HepG2 (cell line): ENCODE results near the gene P3H4. TPM values are rescaled to one million over a fixed set of nuclear protein-coding genes. Genes with fewer than 3 reads are reported as not detected.

Experiments used
- ARID4A ChIP-seq: sonication (generic); formaldehyde crosslinking; IDR thresholded peaks from 2 replicates; pipeline ENCODE4 v1.5.0; 2020; ENCODE audit warnings: mild to moderate bottlenecking, missing genetic modification reagents, borderline replicate concordance
- ATF7-NPFF ChIP-seq: sonication (generic); formaldehyde crosslinking; IDR thresholded peaks from 2 replicates; pipeline ENCODE4 v1.8.1; 2023; ENCODE audit warnings: mild to moderate bottlenecking, low read depth, missing genetic modification reagents, moderate library complexity
- FOXP4 ChIP-seq: sonication (generic); formaldehyde crosslinking; IDR thresholded peaks from 2 replicates; pipeline ENCODE4 v1.4.0; 2020; ENCODE audit warnings: missing genetic modification reagents
- HES4 ChIP-seq: sonication (generic); formaldehyde crosslinking; IDR thresholded peaks from 2 replicates; pipeline ENCODE4 v1.9.0; 2021; ENCODE audit warnings: mild to moderate bottlenecking, missing genetic modification reagents, borderline replicate concordance
- HNRNPL ChIP-seq: fragments of 200-400 bp; formaldehyde crosslinking; IDR thresholded peaks from 2 replicates; pipeline ENCODE4 v1.6.1; 2017; ENCODE audit warnings: mild to moderate bottlenecking, low read depth, low read length
- MTA1 ChIP-seq: sonication (generic); formaldehyde crosslinking; IDR thresholded peaks from 2 replicates; pipeline ENCODE4 v1.4.0; 2020; ENCODE audit warnings: missing genetic modification reagents, mild to moderate bottlenecking, borderline replicate concordance
- REST ChIP-seq, 2 experiments: IDR thresholded peaks; 2 replicates each; pipeline ENCODE4 v1.6.1; 2011 to 2012; ENCODE audit warnings: low read length in 2 of 2, borderline replicate concordance in 1 of 2, low read depth in 1 of 2, mild to moderate bottlenecking in 1 of 2, moderate library complexity in 1 of 2
- RXRB ChIP-seq: IDR thresholded peaks from 2 replicates; pipeline ENCODE4 v1.6.1; 2016; ENCODE audit warnings: borderline replicate concordance, missing genetic modification reagents, missing compliant biosample characterization
- SOX6 ChIP-seq, 2 experiments: fragments of 450-650 bp in 1 of 2; sonication (generic) in 1 of 2; formaldehyde crosslinking in 1 of 2; IDR thresholded peaks; 2 replicates each; pipeline versions ENCODE4 v1.4.0 to v1.6.1; 2017 to 2020; ENCODE audit warnings: antibody characterized with exemption in 1 of 2, mild to moderate bottlenecking in 1 of 2, missing genetic modification reagents in 1 of 2
- TARDBP ChIP-seq: sonication (generic); formaldehyde crosslinking; IDR thresholded peaks from 2 replicates; pipeline ENCODE4 v1.8.0; 2022; ENCODE audit warnings: mild to moderate bottlenecking, missing genetic modification reagents
- TEAD2 ChIP-seq: sonication (generic); formaldehyde crosslinking; IDR thresholded peaks from 2 replicates; pipeline ENCODE4 v1.9.0; 2021; ENCODE audit warnings: missing genetic modification reagents
- ZBTB1 ChIP-seq: sonication (generic); formaldehyde crosslinking; IDR thresholded peaks from 2 replicates; pipeline ENCODE4 v1.4.0; 2020; ENCODE audit warnings: missing genetic modification reagents, borderline replicate concordance
- ZFP36L1 ChIP-seq: sonication (generic); formaldehyde crosslinking; IDR thresholded peaks from 2 replicates; pipeline ENCODE4 v1.8.0; 2022; ENCODE audit warnings: mild to moderate bottlenecking, missing genetic modification reagents, moderate library complexity
- ZNF629 ChIP-seq: sonication (generic); formaldehyde crosslinking; conservative IDR thresholded peaks from 2 replicates; pipeline ENCODE4 v1.5.0; 2020; ENCODE audit warnings: missing genetic modification reagents
- ZNF891 ChIP-seq: sonication (generic); formaldehyde crosslinking; IDR thresholded peaks from 2 replicates; pipeline ENCODE4 v1.5.0; 2020; ENCODE audit warnings: mild to moderate bottlenecking, missing genetic modification reagents
- ZSCAN22 ChIP-seq: sonication (generic); formaldehyde crosslinking; IDR thresholded peaks from 2 replicates; pipeline ENCODE4 v1.4.0; 2020; ENCODE audit warnings: mild to moderate bottlenecking, missing genetic modification reagents
- polyA plus RNA-seq, 8 experiments: library from polyadenylated mRNA; depleted of rRNA in 3 of 8; stranded (reverse) in 7 of 8; unstranded in 1 of 8; fragments of >200 nt; fragmentation: Illumina TruSeq in 4 of 8; extraction: Trizol in 4 of 8; gene quantifications; 2 replicates each; pipeline versions ENCODE4 v1.2.1 to v1.2.3, GENCODE V29; 2011 to 2016; ENCODE audit warnings: low read depth in 4 of 8, missing spikeins in 1 of 8, mixed read lengths in 1 of 8; ENCODE audit not compliant: insufficient read depth in 1 of 8
- total RNA-seq, 5 experiments: library from RNA; depleted of rRNA; stranded (reverse); fragments of >200 nt; fragmentation: Illumina TruSeq; extraction: Trizol; gene quantifications; 2 replicates each; pipeline ENCODE4 v1.2.3, GENCODE V29; 2016; ENCODE audit warnings: low read depth in 1 of 5
- TF ChIP-seq, protein P1 (sequence below): sonication (generic); formaldehyde crosslinking; IDR thresholded peaks from 2 replicates; pipeline ENCODE4 v1.4.0; 2020; ENCODE audit warnings: mild to moderate bottlenecking, missing genetic modification reagents
- TF ChIP-seq, protein P2 (sequence below): IDR thresholded peaks from 2 replicates; pipeline ENCODE4 v1.6.1; 2012; ENCODE audit warnings: inconsistent platforms

Gene P3H4
- total and polyA plus RNA-seq, 2 of the 13 experiments (the other 11 are each of a cell fraction or from before 2014, with no cell fraction given) = 37.1 to 50.6 TPM

DNA sequence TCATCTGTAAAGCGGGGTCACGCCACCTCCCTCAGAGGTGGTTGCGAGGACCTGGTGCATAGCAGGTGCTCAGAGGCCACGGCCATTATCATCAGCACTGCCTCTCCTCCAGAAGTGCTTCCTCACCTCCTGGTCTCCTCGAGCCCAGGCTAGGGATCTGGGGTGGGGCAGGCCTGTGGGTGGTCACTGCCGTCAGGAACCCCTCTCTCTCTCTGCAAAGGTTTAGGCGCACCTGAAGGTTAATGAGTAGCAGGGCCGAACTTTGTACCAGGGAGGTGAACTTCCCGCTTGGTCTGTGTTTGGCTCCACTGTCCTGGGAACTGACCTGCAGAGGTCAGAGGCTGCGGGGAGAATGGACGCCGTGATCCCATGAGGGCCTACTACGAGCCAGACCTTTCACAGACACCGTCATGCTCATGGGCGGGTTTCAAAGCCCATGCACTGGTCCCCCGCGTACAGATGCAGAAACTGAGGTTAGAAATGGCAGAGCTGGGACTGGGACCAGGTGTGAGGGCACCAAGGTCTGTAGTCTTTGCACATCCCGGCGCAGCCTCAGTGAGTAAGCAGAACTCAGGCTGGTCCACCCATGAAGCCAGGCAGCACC lies 39.1 kb downstream of the P3H4 start (continued):
- peak; percentile 37; the same call in 1 of the 2 replicates for TF ChIP-seq FOXP4 (CRISPR knock-in tag)
- TF ChIP-seq ZBTB1 (CRISPR knock-in tag) = no peak
- peak; percentile 95 for TF ChIP-seq ZNF629
- TF ChIP-seq, protein P1, sequence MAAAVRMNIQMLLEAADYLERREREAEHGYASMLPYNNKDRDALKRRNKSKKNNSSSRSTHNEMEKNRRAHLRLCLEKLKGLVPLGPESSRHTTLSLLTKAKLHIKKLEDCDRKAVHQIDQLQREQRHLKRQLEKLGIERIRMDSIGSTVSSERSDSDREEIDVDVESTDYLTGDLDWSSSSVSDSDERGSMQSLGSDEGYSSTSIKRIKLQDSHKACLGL (CRISPR knock-in tag) = peak; percentile 79
- TF ChIP-seq HNRNPL = no peak
- TF ChIP-seq SOX6 (IDR thresholded peaks at IDR 0.05) = no peak
- TF ChIP-seq SOX6 (CRISPR knock-in tag; IDR thresholded peaks at IDR 0.05) = peak; percentile 89
- peak; percentile 80; the same call in 1 of the 2 replicates for TF ChIP-seq ZSCAN22 (CRISPR knock-in tag)
- TF ChIP-seq MTA1 (CRISPR knock-in tag) = peak; percentile 95
- TF ChIP-seq RXRB (CRISPR knock-in tag) = peak; percentile 86
- peak in 1 of 2 experiments; percentile 37; a peak in 1 of 4 replicates for TF ChIP-seq REST (IDR thresholded peaks at IDR 0.05; ENCODE audit: borderline replicate concordance in 1 of 2, low read depth in 1 of 2, low read length in 2 of 2)
- TF ChIP-seq ARID4A (CRISPR knock-in tag) = peak; percentile 87; the same call in 1 of the 2 replicates
- TF ChIP-seq, protein P2, sequence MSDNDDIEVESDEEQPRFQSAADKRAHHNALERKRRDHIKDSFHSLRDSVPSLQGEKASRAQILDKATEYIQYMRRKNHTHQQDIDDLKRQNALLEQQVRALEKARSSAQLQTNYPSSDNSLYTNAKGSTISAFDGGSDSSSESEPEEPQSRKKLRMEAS = peak; percentile 73
- no peak for TF ChIP-seq TEAD2
- peak; percentile 30; the same call in 1 of the 2 replicates for TF ChIP-seq HES4
- peak; percentile 74; the same call in 1 of the 2 replicates for TF ChIP-seq ATF7-NPFF (CRISPR knock-in tag)
- peak; percentile 65; the same call in 1 of the 2 replicates for TF ChIP-seq TARDBP
- TF ChIP-seq ZNF891 (CRISPR knock-in tag) = peak; percentile 56; the same call in 1 of the 2 replicates
- 0 out of 2 replicates have a peak, but pooled peaks have one; percentile 52 for TF ChIP-seq ZFP36L1 (CRISPR knock-in tag)
